Esophagus muscularis mucosa (tissue), 4 donors: ENCODE results near the gene SH3BP1. TPM values are rescaled to one million over a fixed set of nuclear protein-coding genes. Genes with fewer than 3 reads are reported as not detected.

Experiments used
- DNase-seq: peaks from one replicate; pipeline ENCODE4 v3.0.0-alpha.2; 2017; ENCODE audit errors: extremely low spot score
- H3K27ac ChIP-seq, 4 donors: fragments of 200-600 bp; sonication (generic); replicated peaks in 1 of 4; 1 replicate in 3 of 4; 2 replicates in 1 of 4; pipeline ENCODE4 v1.5.1; 2016 to 2019; ENCODE audit warnings: mild to moderate bottlenecking in 1 of 4
- H3K27me3 ChIP-seq, 4 donors: fragments of 200-600 bp; sonication (generic); one replicate each; pipeline versions ENCODE4 v1.5.1 to v1.6.0; 2016 to 2019
- H3K36me3 ChIP-seq, 4 donors: fragments of 200-600 bp; sonication (generic); one replicate each; pipeline ENCODE4 v1.5.1; 2016 to 2019
- H3K4me1 ChIP-seq, 4 donors: fragments of 200-600 bp; sonication (generic); one replicate each; pipeline ENCODE4 v1.5.1; 2016 to 2019
- H3K4me3 ChIP-seq, 4 donors: fragments of 200-600 bp; sonication (generic); 1 replicate in 2 of 4; 2 replicates in 2 of 4; pipeline ENCODE4 v1.5.1; 2016 to 2019; ENCODE audit warnings: mild to moderate bottlenecking in 4 of 4, moderate library complexity in 1 of 4
- H3K9me3 ChIP-seq, 4 donors: fragments of 200-600 bp; sonication (generic); 1 replicate in 3 of 4; 2 replicates in 1 of 4; pipeline ENCODE4 v1.5.1; 2016 to 2019
- EP300 ChIP-seq: sonication (generic); formaldehyde crosslinking; IDR thresholded peaks from one replicate; pipeline ENCODE4 v1.6.1; 2017; ENCODE audit warnings: antibody characterized with exemption
- POLR2A ChIP-seq: fragments of 450-650 bp; IDR thresholded peaks from one replicate; pipeline ENCODE4 v1.6.1; 2017; ENCODE audit warnings: antibody characterized with exemption, moderate library complexity, mild to moderate bottlenecking, low read depth
- POLR2AphosphoS5 ChIP-seq, 2 donors: sonication (generic); formaldehyde crosslinking; IDR thresholded peaks; one replicate each; pipeline ENCODE4 v1.6.1; 2017; ENCODE audit warnings: antibody characterized with exemption in 2 of 2
- WGBS: methylation state at CpG from one replicate; pipeline ENCODE4 v1.1.5; 2018; 5-methylcytosine and 5-hydroxymethylcytosine counted together
- intact Hi-C: fragments of 100-400 bp; cut with DNase I; formaldehyde crosslinking; loops from one replicate; pipeline ENCODE4 v1.15.1; 2023
- total RNA-seq, 4 donors: library from RNA; depleted of rRNA; stranded (reverse); fragments of >200 nt; gene quantifications; one replicate each; pipeline versions ENCODE4 v1.1.0 to v1.2.1, GENCODE V29; 2016
- TF ChIP-seq, protein P1 (sequence below), 3 experiments: fragments of 200-600 bp in 2 of 3; fragments of 450-650 bp in 1 of 3; sonication (generic) in 2 of 3; IDR thresholded peaks; one replicate each; pipeline ENCODE4 v1.5.1; 2017 to 2019; ENCODE audit warnings: antibody characterized with exemption in 3 of 3, mild to moderate bottlenecking in 2 of 3, moderate library complexity in 1 of 3

Gene SH3BP1
- total RNA-seq, 4 donors from 2014 or later = 1.5 to 7.5 (median 4.3) TPM

DNA sequence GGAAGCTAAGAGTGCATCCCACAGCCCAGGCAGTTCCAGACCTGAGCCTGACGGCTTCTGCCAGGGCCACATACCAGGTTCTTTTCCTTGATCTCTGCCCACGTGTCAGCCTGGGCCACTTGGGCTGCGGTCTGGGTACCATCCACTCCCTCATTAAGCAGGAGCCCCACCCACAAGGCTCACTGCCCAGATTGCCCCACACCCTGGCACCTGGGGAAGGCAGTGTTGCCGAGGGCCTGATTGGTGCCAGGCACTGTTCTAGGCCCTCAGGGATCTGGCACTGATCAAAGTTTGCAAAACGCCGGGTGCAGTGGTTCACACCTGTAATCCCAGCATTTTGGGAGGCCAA lies 15.5 kb upstream of the SH3BP1 start:
- H3K36me3 ChIP-seq = peaks cover 0 to 85% (median 65%) of the 10 kb centered on the region in 4 donors
- no peak for TF ChIP-seq POLR2AphosphoS5 (IDR thresholded peaks at IDR 0.05)
- no peak for TF ChIP-seq POLR2A
- TF ChIP-seq, protein P1, sequence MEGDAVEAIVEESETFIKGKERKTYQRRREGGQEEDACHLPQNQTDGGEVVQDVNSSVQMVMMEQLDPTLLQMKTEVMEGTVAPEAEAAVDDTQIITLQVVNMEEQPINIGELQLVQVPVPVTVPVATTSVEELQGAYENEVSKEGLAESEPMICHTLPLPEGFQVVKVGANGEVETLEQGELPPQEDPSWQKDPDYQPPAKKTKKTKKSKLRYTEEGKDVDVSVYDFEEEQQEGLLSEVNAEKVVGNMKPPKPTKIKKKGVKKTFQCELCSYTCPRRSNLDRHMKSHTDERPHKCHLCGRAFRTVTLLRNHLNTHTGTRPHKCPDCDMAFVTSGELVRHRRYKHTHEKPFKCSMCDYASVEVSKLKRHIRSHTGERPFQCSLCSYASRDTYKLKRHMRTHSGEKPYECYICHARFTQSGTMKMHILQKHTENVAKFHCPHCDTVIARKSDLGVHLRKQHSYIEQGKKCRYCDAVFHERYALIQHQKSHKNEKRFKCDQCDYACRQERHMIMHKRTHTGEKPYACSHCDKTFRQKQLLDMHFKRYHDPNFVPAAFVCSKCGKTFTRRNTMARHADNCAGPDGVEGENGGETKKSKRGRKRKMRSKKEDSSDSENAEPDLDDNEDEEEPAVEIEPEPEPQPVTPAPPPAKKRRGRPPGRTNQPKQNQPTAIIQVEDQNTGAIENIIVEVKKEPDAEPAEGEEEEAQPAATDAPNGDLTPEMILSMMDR (IDR thresholded peaks at IDR 0.05) = no peak
- no peak for TF ChIP-seq EP300

DNA sequence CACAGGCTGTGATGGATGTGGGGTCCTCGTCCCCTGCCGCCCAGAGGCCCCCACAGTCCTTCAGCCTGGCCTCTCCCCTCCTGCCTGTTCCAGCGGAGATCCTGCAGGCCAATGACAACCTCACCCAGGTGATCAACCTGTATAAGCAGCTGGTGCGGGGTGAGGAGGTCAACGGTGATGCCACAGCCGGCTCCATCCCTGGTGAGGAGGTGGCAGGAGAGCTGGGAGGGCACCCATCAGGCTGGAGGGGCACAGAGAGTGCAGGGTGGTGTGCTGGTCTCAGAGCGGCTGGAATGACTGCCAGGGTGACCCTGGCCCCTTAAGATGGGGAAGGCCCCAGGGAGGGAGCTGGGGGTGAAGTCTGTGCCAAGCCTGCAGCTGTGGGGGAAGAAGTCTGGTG lies 14.6 kb upstream of the SH3BP1 start:
- Histone ChIP-seq H3K27me3 (no peaks in the 10 kb centered on the region), H3K36me3 (peaks cover 0 to 85% (median 66%) of the 10 kb centered on the region in 4 donors), H3K9me3 (no peaks in the 10 kb centered on the region), H3K27ac (peak overlapping the region in 3 of 4 donors; percentile 69 to 79 (median 75)), H3K4me1 (peaks cover 25 to 47% (median 36%) of the 10 kb centered on the region in 4 donors), H3K4me3 (no peak overlapping the region)
- TF ChIP-seq, protein P1 (IDR thresholded peaks at IDR 0.05) = no peak
- no peak for TF ChIP-seq EP300
- TF ChIP-seq POLR2A = no peak
- no peak for TF ChIP-seq POLR2AphosphoS5 (IDR thresholded peaks at IDR 0.05)
- intact Hi-C loops = loop anchor here (10.0 kb wide), 1 partner anchor 60 kb away; the partner anchor contains the start of gene NOL12
- WGBS = 98% methylated on average over 6 of the region's 7 CpGs
- DNase-seq = no peak

More for the DNA sequence above, 15.5 kb upstream of the SH3BP1 start:
- intact Hi-C loops = loop anchor here (10.0 kb wide), 1 partner anchor 61 kb away; the partner anchor contains the start of gene NOL12
- H3K9me3 ChIP-seq = no peaks in the 10 kb centered on the region
- H3K27me3 ChIP-seq = no peaks in the 10 kb centered on the region
- peak overlapping the region in 2 of 4 donors; percentile 29 to 50 for H3K27ac ChIP-seq
- H3K4me1 ChIP-seq = peaks cover 25 to 47% (median 36%) of the 10 kb centered on the region in 4 donors
- DNase-seq = no peak
- 77% methylated on average over 4 of the region's 6 CpGs for WGBS
- H3K4me3 ChIP-seq = no peak overlapping the region

DNA sequence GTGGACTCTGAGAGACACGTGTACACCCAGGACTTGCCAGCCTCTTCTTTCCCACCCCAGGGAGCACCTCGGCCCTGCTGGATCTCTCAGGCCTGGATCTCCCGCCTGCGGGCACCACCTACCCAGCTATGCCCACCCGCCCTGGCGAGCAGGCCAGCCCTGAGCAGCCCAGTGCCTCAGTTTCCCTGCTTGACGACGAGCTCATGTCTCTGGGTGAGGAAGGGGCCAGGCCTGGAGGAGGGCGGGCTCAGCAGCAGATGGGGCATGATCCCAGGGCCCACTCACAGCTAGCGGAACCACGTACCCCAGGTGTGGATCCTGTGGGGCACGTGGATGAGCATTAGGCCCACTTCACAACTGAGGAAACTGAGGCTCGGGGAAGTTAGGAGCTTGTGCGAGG lies 13.7 kb upstream of the SH3BP1 start:
- peaks cover 0 to 85% (median 65%) of the 10 kb centered on the region in 4 donors for H3K36me3 ChIP-seq
- DNase-seq = no peak
- intact Hi-C loops = loop anchor here (10.0 kb wide), 1 partner anchor 59 kb away; the partner anchor contains the start of gene NOL12
- H3K4me1 ChIP-seq = peaks cover 25 to 47% (median 36%) of the 10 kb centered on the region in 4 donors
- H3K27me3 ChIP-seq = no peaks in the 10 kb centered on the region
- no peak overlapping the region for H3K4me3 ChIP-seq
- no peaks in the 10 kb centered on the region for H3K9me3 ChIP-seq
- H3K27ac ChIP-seq = peak overlapping the region; percentile 69 to 80 (median 77)
- TF ChIP-seq, protein P1 (IDR thresholded peaks at IDR 0.05) = no peak
- TF ChIP-seq POLR2AphosphoS5 (IDR thresholded peaks at IDR 0.05) (no peak), EP300 (no peak), POLR2A (no peak)
- 100% methylated on average over 1 of the region's 14 CpGs for WGBS

DNA sequence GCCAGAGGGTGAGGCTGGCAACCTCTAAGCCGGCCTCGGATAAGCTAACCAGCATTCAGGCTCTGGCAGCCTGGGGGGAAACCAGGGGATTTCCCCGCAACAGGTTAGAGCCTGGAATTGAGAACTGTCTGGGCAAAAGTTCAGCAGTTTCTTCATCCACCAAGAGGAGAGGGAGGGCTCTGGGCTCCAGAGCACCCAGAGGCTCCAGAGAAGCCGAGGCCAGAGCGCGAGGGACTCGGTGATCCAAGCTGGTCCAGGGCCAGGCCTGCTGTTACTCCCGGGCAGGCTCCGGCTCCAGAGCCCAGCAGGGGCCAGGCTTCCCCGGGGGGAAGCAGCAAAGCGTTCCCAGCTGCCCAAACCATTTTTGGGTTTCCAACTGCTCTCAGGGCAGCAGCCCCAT lies 13.3 kb upstream of the SH3BP1 start:
- intact Hi-C loops = loop anchor here (10.0 kb wide), 1 partner anchor 59 kb away; the partner anchor contains the start of gene NOL12
- H3K9me3 ChIP-seq = no peaks in the 10 kb centered on the region
- no peak for DNase-seq

More for the DNA sequence above, 13.3 kb upstream of the SH3BP1 start:
- TF ChIP-seq, protein P1 (IDR thresholded peaks at IDR 0.05) = no peak
- peak; percentile 32 to 57 for TF ChIP-seq POLR2AphosphoS5 (IDR thresholded peaks at IDR 0.05)
- peak overlapping the region; percentile 69 to 80 (median 77) for H3K27ac ChIP-seq
- H3K4me1 ChIP-seq = peaks cover 25 to 47% (median 36%) of the 10 kb centered on the region in 4 donors
- whole genome bisulfite sequencing = 40% methylated on average over 1 of the region's 11 CpGs
- H3K4me3 ChIP-seq = no peak overlapping the region
- H3K27me3 ChIP-seq = no peaks in the 10 kb centered on the region
- H3K36me3 ChIP-seq = peaks cover 0 to 85% (median 65%) of the 10 kb centered on the region in 4 donors
